GM12892 (cell line): Measurements from ENCODE around the gene DBN1.

Source experiments
- POLR2A ChIP-seq: IDR thresholded peaks from 2 replicates; pipeline ENCODE4 v1.6.1; 2011; ENCODE audit warnings: low read depth, low read length, control low read depth
- POLR2AphosphoS5 ChIP-seq: IDR thresholded peaks from 2 replicates; pipeline ENCODE4 v1.6.1; 2011; ENCODE audit warnings: low read depth, low read length, control low read depth
- TAF1 ChIP-seq: IDR thresholded peaks from 2 replicates; pipeline ENCODE4 v1.6.1; 2011; ENCODE audit warnings: low read depth, mild to moderate bottlenecking, control low read depth, low read length, borderline replicate concordance

DNA sequence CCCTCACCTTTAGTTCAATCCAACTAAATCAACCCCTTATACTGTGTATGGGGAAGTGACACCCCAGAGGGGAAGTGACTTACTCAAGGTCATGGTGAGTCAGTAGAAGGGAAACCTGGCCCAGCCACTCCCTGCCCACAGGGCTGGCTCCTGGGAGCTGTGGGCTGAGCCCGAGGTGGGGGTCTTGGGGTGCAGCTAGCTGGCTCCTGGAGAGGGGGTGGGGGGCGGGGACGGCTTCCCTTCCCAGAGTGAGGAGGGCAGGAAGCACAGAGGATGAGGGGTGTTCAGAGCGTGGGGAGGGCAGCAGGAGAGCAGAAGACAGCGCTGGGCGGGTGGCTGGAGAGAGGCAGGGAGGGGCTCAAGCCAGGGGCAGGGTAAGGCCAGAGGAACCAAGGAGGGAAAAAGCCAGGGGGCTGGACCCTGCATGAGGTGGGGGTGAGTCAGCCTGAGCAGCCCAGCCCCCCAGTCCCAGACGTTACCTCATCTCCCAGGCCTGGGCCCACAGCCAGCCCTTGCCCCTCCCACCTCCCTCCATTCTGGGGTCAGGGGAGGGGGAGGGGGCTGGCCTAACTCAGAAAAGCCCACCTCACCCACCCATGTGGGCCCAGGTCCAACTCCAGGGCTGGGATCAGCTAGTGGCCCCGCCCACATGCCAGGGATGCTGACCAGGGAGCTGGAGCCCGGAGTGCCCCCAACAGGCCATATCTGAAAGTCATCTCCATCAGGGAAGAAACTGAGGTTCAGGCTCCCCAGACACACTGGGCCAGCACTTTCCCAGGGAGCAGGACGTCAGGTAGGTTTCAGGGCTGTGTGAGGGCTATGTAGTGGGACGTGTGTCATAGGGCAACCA lies 21.1 kb upstream of the DBN1 start:
- no peak for TF ChIP-seq POLR2A
- no peak for TF ChIP-seq TAF1
- TF ChIP-seq POLR2AphosphoS5, result no peak
